ENCODE measurements around the gene PRPF40B.

The PRPF40B gene

GRCh38 chr12:49636979-49637755 is 13.8 kb downstream of the PRPF40B start:
- peak; percentile 73 for DNase-seq

GRCh38 chr12:49641748-49642369 is 18.5 kb downstream of the PRPF40B start:
- no peak for DNase-seq

- no peak for DNase-seq
Observed at GRCh38 chr12:49642370-49642802, 19.0 kb downstream of the PRPF40B start.

- DNase-seq: no peak
Observed at GRCh38 chr12:49643135-49643534, 19.8 kb downstream of the PRPF40B start.

DNA sequence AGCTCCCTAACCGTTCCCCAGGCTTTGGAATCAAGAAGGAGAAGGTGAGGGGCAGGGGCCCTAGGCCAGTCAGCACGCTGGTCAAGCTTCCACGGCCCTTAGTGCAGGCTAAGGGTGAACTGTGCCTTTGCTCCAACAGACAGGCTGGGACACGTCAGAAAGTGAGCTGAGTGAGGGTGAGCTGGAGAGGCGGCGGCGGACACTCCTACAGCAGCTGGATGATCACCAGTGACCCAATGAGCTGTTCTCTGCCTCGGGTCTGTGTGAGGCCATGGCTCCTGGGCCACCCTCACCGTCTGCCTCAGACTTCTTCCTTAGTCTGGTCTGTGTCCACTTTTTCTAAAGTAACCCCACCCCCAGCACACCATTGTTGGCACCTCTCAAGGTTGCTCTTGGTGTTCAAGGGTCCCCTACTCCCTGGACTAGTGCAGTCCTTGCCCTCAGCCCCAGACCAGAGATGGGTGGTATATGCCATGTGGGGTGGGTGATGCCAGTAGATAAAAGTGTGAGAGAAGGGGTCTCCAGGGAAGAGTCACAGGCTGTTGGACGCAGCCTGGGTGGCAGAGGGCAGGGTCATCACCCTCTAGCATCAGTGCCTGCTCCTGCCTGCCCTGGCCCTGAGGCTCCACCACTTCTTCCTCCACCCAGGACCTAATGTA is 20.7 kb downstream of the PRPF40B start:
- no peak for DNase-seq

GRCh38 chr12:49644620-49644994 is 21.2 kb downstream of the PRPF40B start:
- DNase-seq: peak; percentile 92

DNA sequence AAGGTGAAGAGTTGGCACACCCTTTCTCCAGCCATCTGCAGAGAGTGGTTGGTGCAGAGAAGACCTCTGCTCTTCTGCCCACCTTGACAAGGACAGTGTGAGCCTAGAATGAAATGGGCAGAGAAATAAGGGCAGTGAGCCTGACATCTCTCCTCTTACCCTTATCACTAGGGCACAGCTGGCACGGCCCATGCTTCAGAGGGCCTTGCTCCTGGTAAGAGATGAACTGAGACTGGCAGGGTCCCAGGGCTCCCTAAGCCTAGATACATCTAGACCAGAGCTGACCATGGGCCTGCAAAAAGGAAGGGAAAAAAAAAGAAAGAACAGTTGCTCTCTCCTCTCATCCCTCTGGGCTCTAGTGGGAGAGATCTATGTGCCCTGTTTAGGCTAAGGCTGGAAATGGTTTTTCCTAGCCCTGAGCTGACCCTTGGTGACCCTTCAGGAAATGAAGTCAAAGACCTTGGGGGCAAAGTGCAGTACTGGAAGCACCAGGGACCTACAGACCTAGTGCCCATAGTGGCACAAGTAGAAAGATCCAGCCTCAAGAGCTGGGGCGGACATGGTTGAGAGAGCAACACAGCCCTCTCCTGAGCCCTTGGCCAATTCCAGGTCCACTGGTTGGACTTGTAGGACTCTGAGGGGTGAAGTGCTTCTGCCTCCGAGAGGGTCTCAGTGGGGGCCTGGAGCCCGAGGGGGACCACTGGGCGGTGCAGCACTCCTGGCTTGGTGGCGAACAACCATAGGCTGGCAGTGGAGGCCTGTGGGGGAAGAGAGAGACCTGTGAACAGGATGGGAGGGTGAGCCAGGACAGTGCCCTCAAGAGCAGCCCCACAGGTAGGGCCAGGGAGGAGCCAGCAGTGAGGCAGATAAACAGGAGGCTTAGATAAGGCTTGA is 22.0 kb downstream of the PRPF40B start:
- DNase-seq: no peak

GRCh38 chr12:49646331-49646830 is 23.0 kb downstream of the PRPF40B start:
- no peak for DNase-seq

GRCh38 chr12:49646871-49647654 is 23.7 kb downstream of the PRPF40B start:
- no peak for DNase-seq

GRCh38 chr12:49647827-49648711 is 24.7 kb downstream of the PRPF40B start:
- no peak for DNase-seq

DNA sequence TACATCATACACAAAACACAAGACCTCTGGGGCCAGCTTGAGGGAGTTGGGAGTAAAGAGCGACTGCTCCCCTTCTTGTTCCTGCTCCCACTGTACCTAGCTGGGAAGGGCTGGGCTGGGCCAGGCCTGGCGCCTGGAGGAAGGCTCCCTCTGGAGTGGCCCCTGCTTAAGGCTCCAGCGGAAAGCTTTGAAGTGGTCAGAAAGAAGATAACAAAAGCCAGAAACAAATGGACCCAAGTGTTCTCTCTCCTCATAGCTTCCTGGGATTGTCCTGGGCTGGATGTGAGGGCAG is 25.3 kb downstream of the PRPF40B start:
- no peak for DNase-seq

- no peak for DNase-seq
Observed at GRCh38 chr12:49649445-49649844, 26.1 kb downstream of the PRPF40B start.

GRCh38 chr12:49649892-49650291 is 26.5 kb downstream of the PRPF40B start:
- no peak for DNase-seq

GRCh38 chr12:49651855-49652254 is 28.5 kb downstream of the PRPF40B start:
- no peak for DNase-seq

GRCh38 chr12:49652921-49653520 is 29.7 kb downstream of the PRPF40B start:
- DNase-seq: no peak

DNA sequence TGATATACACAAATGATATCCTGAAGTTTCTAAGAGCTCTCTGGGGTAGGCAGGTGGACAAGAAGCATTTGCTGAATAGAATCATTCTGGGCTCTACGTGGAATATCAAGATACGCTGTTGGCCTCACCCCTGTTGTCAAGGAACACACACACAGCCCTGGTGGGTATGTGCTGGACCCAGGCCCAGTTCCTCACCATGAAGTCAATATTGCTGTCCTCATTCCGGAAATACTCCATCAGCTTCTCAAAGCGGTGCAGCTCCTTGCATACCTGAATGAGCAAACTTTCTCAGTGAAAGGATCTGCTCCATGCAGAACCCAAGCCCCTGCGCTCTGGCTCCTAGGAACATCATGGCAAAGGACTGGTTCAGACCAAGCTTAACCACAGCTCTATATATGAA is 31.4 kb downstream of the PRPF40B start:
- no peak for DNase-seq

DNA sequence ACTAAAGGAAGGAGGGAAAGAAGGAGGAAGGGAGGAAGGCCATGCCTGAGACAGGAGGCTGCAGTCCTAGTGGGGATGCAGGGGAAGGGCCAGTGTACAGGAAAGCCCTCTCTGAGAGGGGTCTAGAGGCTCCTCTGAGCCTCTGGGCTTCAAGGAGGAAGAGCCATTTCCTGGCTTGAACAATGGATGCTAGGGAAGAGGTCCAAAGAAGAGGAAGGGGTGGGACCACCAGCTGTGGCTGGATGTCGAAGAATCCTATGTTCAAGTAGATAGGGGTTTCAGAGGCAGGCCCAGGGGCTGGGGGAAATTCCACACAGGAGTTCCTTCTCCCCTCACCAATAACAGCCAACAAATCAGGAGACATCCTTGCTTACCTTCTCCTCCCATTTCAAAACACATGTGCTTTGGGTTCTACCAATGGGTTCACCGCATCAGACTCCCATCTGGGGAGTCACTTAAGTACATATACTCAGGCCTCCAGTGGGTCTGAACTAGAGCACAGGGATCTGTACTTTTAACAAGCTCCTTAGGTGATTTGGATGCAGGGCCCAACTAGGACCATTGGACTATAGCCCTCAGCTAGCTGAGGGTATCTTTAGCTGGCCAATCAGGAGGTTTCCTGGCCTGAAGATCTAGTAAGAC is 32.4 kb downstream of the PRPF40B start:
- no peak for DNase-seq

DNA sequence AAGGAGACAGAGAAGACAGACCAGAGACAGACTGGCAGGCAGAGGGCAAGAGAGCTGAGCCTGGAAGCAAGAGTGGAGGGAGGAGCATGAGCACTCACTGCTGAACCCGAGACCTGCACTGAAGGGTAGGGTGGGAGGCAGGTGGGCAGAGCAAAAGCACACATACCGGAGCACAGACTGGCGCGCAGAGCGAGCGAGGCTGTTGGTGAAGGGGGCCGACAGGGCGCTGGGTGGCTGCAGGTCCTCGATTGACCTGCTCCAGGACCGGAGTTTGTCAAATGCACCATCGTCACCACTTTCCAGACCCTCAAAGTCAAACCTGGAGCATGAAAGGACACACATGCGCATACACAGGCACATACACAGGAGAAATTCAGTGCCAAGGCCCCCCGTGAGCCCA is 34.9 kb downstream of the PRPF40B start:
- no peak for DNase-seq

DNA sequence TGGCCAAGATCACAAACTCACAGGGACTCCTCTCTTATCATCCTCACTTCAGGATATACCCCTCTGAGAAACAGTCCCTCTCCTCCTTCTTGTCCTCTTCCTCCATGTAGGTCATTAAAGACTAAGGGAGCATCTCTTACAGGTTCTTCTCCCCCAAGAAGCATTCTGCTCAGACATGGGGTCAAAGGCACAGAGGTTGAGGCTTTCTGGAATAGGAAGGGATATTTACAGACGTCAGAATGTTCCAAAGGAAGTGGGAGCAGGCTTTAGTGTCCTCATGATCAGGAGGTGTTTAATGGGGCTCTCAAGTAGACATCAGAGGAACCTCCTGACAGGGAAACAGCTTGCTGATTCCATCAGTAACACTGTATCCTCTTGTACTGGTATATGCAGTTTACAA is 36.4 kb downstream of the PRPF40B start:
- no peak for DNase-seq

- no peak for DNase-seq
Observed at GRCh38 chr12:49661191-49661590, 37.8 kb downstream of the PRPF40B start.

All from OCI-M1 (cell line).